ENCODE data around the gene SLC2A4RG. TPM values are rescaled to one million over a fixed set of nuclear protein-coding genes. Genes with fewer than 3 reads are reported as not detected.

SLC2A4RG gene
- polyA plus RNA-seq, 4 donors = 74.0 to 144 (median 117) TPM

DNA sequence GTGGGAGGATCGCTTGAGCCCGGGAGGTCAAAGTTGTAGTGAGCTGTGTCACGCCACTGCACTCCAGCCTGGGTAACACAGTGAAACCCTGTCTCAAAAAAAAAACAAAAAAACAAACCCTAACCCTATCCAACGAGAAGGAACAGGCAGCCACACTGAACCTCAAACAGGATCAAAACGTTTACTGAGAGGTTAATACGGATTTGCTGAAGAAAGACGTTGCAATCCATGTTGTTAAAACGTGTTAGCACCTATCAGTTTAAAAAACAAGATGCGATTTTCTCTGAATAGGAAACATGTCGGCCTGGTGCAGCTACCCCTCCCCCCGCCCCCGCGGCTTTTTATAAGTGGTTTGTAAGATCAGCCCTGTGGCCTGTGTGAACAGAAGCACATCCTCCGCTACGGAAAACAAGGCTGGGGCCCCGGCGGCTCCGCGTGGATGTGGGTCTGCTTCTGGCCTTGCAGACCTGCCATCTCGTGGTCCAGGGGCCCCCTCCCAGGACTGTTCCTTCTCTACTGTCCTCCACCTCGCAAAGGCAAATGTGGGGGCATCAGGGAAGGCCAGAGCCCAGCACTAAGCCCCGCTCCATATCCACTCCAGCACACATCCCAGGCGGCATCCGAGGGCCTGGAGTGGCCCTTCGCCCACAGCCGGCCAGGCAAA, 11.4 kb downstream of the SLC2A4RG start:
- no peak for DNase-seq (ENCODE audit: low read depth in 4 of 4, low spot score in 2 of 4)

DNA sequence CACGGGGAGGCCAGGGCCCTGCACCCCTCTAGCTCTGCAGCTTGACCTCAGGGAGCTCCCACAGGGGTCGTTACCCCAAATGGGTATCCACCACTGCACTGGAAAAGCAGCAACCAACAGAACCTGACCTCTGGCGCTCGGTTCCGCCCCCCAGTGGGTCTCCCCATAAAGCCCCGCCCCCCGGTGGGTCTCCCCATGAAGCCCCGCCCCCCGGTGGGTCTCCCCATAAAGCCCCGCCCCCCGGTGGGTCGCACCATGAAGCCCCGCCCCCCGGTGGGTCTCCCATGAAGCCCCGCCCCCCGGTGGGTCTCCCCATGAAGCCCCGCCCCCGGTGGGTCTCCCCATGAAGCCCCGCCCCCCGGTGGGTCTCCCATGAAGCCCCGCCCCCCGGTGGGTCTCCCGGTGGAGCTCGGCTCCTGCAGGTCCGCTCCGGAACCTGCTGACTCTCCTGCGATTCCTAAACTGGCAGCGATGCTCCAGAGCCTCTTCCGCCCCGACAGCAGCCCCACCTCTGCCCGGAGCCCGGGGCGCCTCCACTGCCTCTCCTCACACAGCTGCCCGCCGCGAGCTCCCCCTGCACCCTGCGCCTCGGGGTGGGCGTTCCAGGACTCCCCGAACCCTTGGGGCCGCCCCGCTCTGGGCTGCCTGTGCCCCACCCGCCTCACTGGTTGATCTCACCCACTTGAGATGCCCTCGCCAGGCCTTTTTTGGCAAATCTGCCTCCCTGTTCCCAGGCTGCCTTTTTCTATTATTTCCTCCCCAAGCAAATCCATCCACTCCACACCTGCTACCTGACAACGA, 12.1 kb downstream of the SLC2A4RG start:
- no peak for DNase-seq (ENCODE audit: low read depth in 4 of 4, low spot score in 2 of 4)

DNA sequence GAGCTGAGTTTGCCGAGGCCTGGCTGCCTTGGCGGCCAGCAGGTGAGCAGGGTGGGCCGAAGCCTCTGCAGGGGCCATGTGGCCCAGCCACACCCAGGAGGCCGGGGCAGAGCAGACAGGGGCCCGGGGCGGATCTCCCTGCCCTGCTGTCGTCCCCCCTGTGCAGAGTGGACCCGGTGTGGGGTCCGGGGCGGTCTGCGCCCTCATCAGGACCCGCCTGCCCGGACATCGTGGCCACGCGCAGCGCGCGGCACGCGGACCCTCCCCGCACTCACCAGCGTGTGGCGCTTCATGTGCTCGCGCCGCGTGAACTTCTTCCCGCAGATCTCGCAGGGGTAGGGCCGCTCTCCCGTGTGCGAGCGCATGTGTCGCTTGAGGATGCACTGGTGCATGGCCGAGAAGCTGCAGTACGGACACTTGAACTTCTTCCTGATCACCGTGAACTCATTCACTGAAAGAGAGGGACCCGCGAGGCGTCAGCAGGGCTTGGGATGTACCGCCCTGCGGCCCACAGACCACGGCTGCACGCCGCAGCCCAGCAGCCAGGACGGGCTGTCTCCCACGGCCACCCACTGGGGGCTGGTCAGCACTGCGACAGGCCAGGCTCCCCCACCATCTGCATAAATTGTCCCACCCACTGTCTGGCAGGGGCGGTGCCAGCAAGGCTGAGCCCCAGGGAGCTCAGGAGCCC, 13.0 kb downstream of the SLC2A4RG start:
- DNase-seq (ENCODE audit: low read depth in 4 of 4, low spot score in 2 of 4) = no peak

DNA sequence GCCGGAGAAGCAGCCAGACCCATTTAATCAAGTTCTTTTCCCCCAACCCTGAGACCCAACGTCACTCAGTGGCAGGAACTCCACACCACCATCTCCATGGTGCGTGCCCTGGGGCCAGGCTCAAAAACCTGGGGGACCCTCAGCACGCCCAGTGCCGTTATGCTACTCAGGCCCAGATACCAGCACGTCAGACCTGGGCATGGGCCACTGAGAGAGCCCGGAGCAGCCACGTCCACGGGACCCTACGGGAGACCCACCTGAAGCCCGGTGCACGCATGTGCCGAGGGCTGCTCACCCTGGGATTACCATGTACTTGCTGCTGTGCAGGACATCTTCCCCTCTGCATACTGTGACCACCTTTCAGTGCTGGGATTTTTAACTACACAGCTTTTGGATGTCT, 13.8 kb downstream of the SLC2A4RG start:
- DNase-seq (ENCODE audit: low read depth in 4 of 4, low spot score in 2 of 4) = no peak

DNA sequence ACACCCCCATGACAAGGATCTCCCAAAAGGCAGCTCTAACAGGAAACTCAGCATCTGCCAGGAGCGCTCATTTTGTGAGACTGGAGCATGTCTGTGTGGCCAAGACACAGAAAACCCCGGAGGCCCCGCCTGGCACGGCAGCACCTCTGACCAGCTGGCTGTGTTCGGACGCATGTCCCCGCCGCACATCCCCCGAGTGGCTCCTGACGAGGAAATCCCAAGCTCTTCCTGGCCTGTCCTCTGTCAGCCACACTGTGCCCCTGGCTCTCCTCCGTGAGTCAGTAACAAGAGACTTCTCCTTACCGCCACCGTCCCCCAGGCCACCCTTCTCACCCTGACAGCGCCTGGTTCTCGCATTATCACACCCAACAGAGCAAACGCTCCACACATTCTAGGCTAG, 14.4 kb downstream of the SLC2A4RG start:
- no peak for DNase-seq (ENCODE audit: low read depth in 4 of 4, low spot score in 2 of 4)

DNA sequence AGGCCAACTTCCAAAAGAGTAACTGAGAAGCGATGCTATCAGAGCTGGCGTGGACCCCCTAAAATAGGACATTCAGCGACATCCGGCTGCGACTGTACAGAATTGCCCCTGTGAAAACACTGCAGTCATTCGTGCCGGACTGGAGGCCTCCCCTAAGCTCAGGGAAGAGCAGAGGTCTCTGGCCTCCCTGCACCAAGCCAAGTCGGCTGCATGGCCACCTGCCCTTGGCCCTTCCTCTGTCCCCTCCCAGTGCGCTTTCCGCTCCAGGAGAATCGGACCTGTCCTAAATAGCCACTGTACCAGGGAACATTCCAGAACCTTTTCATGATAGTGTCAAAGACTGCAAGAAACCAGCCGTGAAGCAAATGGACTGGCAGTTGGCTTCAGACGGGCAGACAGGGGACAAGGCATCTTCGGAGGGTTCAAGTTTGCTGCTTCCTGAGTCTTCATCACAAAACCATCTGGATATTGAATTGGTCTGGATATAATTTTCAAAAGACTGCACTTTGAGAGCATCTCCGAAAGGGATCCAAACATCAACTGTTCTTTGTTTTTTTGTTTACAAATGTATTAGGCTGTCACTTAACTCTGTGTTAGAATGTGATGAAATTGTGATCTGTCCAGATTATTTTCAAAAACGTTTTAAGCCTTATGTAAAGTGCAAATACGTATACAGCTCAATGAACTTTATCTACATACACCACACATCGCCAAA, 16.5 kb downstream of the SLC2A4RG start:
- no peak for DNase-seq (ENCODE audit: low read depth in 4 of 4, low spot score in 2 of 4)

DNA sequence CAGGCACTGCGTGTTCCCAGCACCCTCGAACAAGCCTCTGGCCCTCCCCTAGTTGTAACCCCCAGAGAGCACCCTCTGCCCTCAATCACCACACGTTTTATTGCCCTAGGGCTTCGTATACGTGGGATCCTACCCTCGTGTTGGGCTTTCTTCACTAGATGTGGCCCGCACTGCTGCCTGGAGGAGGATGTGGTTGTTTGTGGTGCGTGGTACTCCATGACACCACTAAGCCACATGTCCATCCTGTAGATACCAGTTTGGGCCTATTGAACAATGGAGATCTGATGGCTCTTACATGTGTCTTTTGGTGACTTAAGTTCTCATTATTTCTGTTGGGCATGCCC, 17.0 kb downstream of the SLC2A4RG start:
- DNase-seq (ENCODE audit: low read depth in 4 of 4, low spot score in 2 of 4) = no peak

DNA sequence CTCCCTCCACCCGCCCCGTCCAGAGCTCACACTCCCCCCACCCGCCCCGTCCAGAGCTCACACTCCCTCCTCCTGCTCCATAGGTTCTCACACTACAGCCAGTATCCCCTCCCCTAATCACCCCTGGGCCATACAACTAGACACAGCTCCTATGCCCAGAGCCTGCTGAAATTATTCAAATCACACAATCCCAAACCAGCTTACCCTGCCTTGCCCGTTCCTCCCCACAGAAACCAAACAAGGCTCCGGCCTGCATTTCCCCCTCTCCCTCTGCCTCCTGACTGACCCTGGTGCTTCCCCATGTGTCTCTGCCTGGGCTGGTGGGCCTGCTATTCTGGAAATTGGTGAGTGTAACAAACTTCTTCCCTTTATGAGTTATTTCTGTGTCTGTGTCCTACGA, 18.6 kb downstream of the SLC2A4RG start:
- DNase-seq (ENCODE audit: low read depth in 4 of 4, low spot score in 2 of 4) = no peak

DNA sequence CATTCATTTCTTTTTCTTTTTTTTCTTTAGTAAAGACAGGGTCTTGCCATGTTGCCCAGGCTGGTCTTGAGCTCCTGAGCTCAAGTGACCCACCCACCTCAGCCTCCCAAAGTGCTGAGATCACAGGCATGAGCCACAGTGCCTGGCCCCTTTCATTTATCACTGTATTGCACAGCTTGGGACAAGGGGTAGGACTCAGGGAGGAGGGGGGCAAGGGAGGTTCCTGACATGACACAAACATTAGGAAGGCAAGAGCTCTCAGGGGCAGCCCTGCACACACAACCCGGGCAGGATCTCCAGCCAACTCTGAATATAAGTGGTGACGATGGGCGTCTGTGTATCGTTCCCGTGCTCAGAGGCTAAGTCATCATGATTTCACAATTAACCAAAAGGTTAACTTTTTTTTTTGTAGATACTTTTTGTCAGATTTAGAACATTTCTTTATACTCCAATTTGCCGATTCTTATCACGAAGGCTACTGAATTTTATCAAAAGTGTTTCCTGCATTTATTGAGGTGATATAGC, 19.9 kb downstream of the SLC2A4RG start:
- DNase-seq (ENCODE audit: low read depth in 4 of 4, low spot score in 2 of 4) = no peak

DNA sequence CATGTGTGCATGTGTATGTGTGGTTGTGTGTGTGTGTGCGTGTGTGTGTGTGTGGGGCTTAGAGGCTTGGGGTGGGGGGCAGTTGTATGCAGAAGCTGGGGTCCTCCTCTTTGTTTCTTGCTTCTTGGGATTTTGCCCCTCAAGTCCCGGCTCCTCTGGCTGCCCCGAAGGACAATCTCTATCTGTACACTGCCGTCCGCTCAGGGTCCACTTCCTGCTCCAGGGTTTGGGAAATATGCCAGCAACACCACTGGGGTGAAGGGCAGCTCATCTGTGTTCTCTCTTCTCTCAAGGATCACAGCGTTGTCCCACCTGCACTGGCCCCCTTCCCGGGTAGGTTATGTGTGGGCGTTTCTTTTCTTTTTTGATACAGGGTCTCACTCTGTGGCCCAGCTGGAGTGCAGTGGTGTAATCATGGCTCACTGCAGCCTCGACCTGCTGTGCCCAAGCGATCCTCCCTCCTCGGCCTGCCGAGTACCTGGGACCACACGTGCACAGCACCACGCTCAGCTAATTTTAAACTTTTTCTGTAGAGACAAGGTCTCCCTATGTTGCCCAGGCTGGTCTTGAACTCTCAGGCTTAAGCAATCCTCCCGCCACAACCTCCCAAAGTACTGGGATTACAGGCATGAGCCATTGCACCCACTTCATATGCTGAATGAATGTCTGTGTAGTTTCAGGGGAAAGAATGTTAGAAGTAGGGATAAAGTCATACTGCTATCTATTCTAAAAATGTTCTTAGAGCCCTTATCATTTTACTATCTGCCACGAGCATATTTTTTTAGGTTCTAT, 25.7 kb downstream of the SLC2A4RG start:
- no peak for DNase-seq (ENCODE audit: low read depth in 4 of 4, low spot score in 2 of 4)

DNA sequence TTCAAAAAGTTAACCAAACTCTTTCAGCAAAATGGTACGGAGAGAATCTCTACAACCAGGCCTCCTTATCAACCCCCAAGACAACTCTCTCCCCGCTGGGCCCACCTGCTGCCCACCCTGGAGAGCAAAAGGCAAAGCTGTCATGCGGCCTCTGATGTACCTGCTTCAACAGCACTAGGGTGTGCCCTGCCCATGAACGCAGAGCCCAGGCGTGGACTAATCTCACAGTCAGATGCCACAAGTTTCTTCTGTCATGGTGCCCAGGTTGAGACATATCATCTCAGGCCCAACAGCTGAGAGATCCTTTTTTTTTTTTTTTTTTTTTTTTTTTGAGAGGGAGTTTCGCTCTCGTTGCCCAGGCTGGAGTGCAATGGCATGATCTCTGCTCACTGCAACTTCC, 26.3 kb downstream of the SLC2A4RG start:
- no peak for DNase-seq (ENCODE audit: low read depth in 4 of 4, low spot score in 2 of 4)

DNA sequence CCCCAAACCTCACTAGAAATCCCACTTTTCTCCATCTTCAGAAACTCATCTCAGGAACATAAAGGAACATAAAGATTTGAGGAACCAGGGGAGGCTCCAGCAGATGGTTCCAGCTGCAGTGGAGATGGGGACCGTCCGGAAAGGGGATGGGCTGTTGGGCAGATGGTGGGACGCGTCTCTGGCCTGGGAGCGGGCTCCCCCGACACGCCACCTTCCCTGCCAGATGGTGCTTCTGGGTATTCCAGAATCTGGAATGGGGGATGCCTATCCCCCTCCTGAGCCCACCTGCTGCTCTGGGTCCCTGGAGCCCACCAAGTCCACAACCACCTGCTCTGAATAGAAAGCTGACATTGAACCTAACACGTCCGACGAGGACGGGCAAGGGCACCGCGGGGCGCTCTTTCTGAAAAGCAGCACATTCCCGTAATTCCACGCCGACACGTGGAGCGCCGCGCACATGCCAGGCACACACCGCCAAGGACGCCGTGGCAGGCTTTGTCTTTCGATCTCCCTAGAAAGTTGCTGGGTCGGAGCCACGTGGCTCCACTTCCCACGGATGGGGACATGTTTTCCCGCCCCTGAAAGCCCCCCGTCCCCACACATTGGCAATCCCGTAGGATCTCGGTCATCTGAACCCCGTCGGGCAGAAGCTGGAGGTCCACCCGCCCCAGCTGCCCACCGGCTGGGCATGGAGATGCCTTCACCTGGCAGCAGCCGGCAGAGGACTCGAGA, 27.3 kb downstream of the SLC2A4RG start:
- no peak for DNase-seq (ENCODE audit: low read depth in 4 of 4, low spot score in 2 of 4)

DNA sequence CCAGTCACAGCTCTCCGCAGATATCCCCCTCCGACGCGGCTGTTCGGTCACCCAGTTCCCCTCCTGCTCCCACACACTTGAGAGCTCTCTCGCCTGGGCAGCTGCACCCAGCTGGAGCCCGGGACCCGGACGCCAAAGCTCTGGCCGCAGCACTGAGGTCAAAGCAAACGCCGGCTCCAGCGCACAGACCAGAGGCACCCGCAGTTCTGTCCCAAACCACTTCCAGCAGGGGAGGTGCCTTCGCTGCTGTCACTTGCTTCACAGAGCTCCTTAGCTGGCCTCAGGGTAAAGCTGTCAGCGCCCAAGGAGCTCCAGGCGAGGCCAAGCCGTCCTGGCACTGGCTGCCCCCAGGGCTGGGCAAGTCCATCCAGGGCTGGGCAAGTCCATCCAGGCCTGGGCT, 27.9 kb downstream of the SLC2A4RG start:
- DNase-seq (ENCODE audit: low read depth in 4 of 4, low spot score in 2 of 4) = no peak

DNA sequence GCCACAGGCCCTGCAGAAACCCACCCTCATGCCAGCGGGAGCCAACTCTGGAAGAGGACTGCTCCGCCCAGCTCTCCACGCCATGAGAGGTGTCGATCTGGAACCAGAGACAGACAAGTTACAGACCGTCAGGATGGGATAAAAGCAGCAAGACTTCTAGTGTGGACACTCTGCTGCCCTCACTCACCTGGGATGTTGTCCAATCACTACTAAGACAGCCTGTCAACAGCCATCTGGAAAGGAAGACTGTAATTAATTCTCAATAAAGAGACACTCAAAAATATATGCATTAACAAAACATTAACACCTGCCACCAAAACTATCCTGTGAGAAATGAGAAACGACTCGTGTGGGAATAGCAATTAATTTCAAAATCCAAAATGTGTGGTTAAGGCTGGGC, 28.3 kb downstream of the SLC2A4RG start:
- DNase-seq (ENCODE audit: low read depth in 4 of 4, low spot score in 2 of 4) = no peak

DNA sequence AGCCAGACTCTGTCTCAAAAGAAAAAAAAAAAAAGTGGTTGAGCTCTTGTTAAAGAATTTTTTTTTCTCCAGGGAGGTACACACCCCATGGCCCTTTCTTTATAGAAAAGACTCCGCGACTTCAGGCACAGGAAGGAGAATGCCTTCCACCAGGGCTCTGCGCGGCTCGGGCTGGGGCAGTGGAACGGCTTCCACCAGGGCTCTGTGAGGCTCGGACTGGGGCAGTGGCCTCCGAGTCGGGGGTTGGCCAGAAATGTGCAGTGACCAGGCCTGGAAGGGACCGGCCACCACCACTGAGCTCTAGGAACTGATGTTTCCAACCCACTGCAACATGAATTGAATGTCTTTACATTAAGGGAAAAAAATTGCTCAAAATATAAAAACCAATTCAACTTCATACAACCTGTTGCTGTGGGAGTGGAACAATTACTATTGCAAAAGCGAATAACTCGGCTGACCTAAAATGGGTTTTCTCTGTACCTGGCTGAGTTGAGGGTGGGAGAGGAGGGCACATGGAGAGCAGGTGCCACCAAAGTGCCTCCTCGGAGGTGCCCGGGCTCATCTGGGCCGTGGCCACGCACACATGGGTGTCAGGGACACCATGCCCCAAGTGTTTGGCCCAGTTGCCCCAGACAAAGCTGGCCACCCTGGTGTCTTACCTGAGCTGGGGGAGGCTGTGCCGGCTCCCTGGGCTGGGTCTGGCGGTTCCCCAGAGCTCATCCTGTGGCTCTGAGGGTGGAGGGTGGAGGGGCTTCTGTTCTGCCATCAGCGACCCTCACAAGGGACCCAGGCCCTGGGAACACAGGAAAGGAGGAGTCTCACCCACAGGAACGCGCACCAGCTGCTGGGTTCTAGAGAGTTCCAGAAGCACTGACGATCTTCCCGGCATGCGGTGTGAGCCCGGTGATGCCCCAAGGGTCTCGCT, 29.3 kb downstream of the SLC2A4RG start:
- no peak for DNase-seq (ENCODE audit: low read depth in 4 of 4, low spot score in 2 of 4)

DNA sequence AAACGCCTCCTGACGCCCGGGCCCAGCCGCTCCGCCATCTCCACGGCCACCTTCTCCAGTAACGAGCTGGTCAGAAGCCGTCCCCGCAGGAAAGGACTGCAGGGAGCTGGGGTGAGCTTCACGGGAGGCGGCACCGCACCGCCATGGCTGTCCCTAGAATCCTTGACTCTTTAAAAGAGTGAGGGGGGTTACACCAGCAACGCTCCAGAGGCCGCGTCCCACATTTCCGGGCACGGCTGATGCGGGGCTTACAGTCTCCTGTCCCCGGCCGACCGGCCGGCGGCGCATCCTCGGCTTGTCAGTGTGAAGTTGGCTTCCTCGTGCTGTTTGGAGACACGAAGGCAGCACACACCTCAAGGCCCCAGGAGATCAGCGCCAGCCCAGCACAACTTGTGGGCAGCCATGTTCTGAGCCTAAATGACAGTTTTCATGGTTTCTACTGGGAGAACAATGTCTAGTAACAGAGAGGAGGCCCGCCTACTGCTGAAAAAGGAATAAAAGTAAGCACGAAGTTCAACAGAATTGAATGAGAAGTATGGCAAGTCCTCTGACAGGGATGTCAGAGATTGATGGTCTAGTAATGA, 30.4 kb downstream of the SLC2A4RG start:
- no peak for DNase-seq (ENCODE audit: low read depth in 4 of 4, low spot score in 2 of 4)

DNA sequence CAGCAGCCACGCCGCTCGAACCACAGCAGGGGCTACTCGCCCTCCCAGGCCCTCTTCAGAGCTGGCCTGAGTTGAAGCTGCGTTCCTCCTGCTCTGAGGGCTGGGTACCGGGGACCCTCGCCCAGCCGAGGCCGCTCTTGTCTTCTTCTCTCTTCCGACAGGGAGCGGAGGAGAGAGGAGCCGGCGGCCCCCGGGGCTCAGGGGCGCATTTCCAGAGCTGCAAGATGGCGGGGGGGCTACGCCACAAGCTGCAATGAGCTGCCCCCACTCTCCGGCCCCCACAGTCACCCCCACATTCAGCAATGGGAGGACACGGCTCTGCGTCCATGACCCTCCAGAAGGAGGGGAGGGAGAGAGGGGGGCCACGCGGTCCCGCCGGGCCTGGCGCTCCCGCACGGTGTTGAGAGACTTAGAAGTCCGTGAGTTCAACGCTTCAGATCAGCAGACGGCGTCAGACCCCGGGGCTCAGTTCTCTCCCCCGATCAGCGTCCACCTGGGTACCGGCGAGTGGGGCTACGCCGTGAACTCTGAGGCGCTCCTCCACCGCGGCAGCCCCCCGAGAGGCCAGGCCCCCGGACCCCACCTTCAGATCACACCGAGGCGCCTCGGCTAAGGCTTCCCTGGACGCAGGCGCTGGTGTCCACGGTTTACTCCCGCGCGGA, 31.6 kb downstream of the SLC2A4RG start:
- no peak for DNase-seq (ENCODE audit: low read depth in 4 of 4, low spot score in 2 of 4)
